CD4-positive, alpha-beta T cell treated with Interleukin-15 for 1 hour (primary cell): ENCODE data around the gene ALDOC.

Source experiments
- DNase-seq: peaks from one replicate; pipeline ENCODE4 v3.0.0-alpha.2; 2020

The ALDOC gene

GRCh38 chr17:28551421-28552175, 25.1 kb downstream of the ALDOC start:
- DNase-seq = no peak

- no peak for DNase-seq
Observed at GRCh38 chr17:28550858-28551257, 25.8 kb downstream of the ALDOC start.

- peak; percentile 83 for DNase-seq
Observed at GRCh38 chr17:28549236-28550132, 27.2 kb downstream of the ALDOC start.

- no peak for DNase-seq
Observed at GRCh38 chr17:28548417-28549130, 28.1 kb downstream of the ALDOC start.

GRCh38 chr17:28547623-28548416, 28.9 kb downstream of the ALDOC start:
- DNase-seq = peak; percentile 77

- DNase-seq = no peak
Observed at GRCh38 chr17:28547096-28547622, 29.5 kb downstream of the ALDOC start.

GRCh38 chr17:28545787-28546415, 30.8 kb downstream of the ALDOC start:
- no peak for DNase-seq

- no peak for DNase-seq
Observed at GRCh38 chr17:28545141-28545503, 31.6 kb downstream of the ALDOC start.

- DNase-seq = no peak
Observed at GRCh38 chr17:28544402-28545140, 32.1 kb downstream of the ALDOC start.

GRCh38 chr17:28541439-28541838, 35.3 kb downstream of the ALDOC start:
- DNase-seq = no peak

- no peak for DNase-seq
Observed at GRCh38 chr17:28540231-28540630, 36.5 kb downstream of the ALDOC start.

- DNase-seq = no peak
Observed at GRCh38 chr17:28538296-28538895, 38.3 kb downstream of the ALDOC start.

GRCh38 chr17:28537219-28537610, 39.5 kb downstream of the ALDOC start:
- no peak for DNase-seq

GRCh38 chr17:28536532-28537218, 40.0 kb downstream of the ALDOC start:
- DNase-seq = no peak

GRCh38 chr17:28534740-28535375, 41.8 kb downstream of the ALDOC start:
- DNase-seq = no peak

GRCh38 chr17:28533091-28533807, 43.4 kb downstream of the ALDOC start:
- no peak for DNase-seq

- DNase-seq = no peak
Observed at GRCh38 chr17:28532050-28532960, 44.4 kb downstream of the ALDOC start.

- no peak for DNase-seq
Observed at GRCh38 chr17:28530926-28531325, 45.8 kb downstream of the ALDOC start.
